H1 (cell line): ENCODE data around the gene EXOC2. TPM values are rescaled to one million over a fixed set of nuclear protein-coding genes. Genes with fewer than 3 reads are reported as not detected.

Source experiments
- CTCF ChIA-PET: fragments of 300-600 bp; sonication (Branson Sonifier 250); formaldehyde crosslinking; loops from one replicate; lab custom pipeline; 2021; ENCODE audit not compliant: partially characterized antibody; lab: Charles Lee
- POLR2A ChIA-PET: fragments of 300-600 bp; sonication (Branson Sonifier 250); formaldehyde crosslinking; loops from one replicate; lab custom pipeline; 2021; ENCODE audit warnings: inconsistent platforms; ENCODE audit not compliant: partially characterized antibody; lab: Charles Lee
- DNase-seq, 2 experiments: peaks; one replicate each; pipeline versions ENCODE4 v3.0.0 to v3.0.0-alpha.2; 2010 to 2022; ENCODE audit warnings: low spot score in 2 of 2, low read depth in 1 of 2, mixed read lengths in 1 of 2
- FAIRE-seq: peaks from 2 replicates; lab custom pipeline; 2011; peaks lifted over from hg19 to GRCh38; lab: Jason Lieb, UNC
- H2AFZ ChIP-seq: 2 replicates; pipeline ENCODE4 v1.8.1; 2012; ENCODE audit warnings: low read length, inconsistent platforms
- H2AK5ac ChIP-seq: 2 replicates; pipeline ENCODE4 v1.6.1; 2013; ENCODE audit warnings: low read depth, low read length
- H2BK120ac ChIP-seq: replicated peaks from 2 replicates; pipeline ENCODE3; 2013; ENCODE audit warnings: low read depth, low read length, inconsistent platforms
- H2BK12ac ChIP-seq: 2 replicates; pipeline ENCODE4 v1.6.1; 2013; ENCODE audit warnings: low read depth, low read length
- H2BK15ac ChIP-seq: 2 replicates; pipeline ENCODE4 v1.6.1; 2013; ENCODE audit warnings: low read length
- H2BK20ac ChIP-seq: 2 replicates; pipeline ENCODE4 v1.6.1; 2013; ENCODE audit warnings: low read length
- H2BK5ac ChIP-seq: 2 replicates; pipeline ENCODE4 v1.6.1; 2013; ENCODE audit warnings: low read depth, low read length
- H3K14ac ChIP-seq: 2 replicates; pipeline ENCODE4 v1.6.1; 2013; ENCODE audit warnings: inconsistent platforms; ENCODE audit not compliant: insufficient read length
- H3K18ac ChIP-seq: 2 replicates; pipeline ENCODE4 v1.6.1; 2013; ENCODE audit warnings: low read length; ENCODE audit errors: extremely low read depth
- H3K23ac ChIP-seq: 2 replicates; pipeline ENCODE4 v1.6.1; 2013; ENCODE audit warnings: inconsistent platforms; ENCODE audit not compliant: insufficient read length
- H3K23me2 ChIP-seq: 2 replicates; pipeline ENCODE4 v1.6.1; 2013; ENCODE audit warnings: low read depth, low read length
- H3K27ac ChIP-seq: 2 replicates; pipeline ENCODE4 v1.6.1; 2011; ENCODE audit warnings: low read depth, low read length, inconsistent platforms
- H3K27me3 ChIP-seq, 4 experiments: replicated peaks in 1 of 4; 1 replicate in 1 of 4; 2 replicates in 3 of 4; pipeline versions ENCODE4 v1.6.1 to v1.8.1; 2011 to 2013; ENCODE audit warnings: low read length in 3 of 4, mild to moderate bottlenecking in 3 of 4, inconsistent platforms in 2 of 4, mixed read lengths in 2 of 4, moderate library complexity in 1 of 4; ENCODE audit not compliant: control insufficient read depth in 3 of 4, insufficient read depth in 3 of 4; ENCODE audit errors: extremely low read depth in 1 of 4
- H3K36me3 ChIP-seq, 4 experiments: 2 replicates each; pipeline versions ENCODE4 v1.6.1 to v1.8.1; 2011 to 2013; ENCODE audit warnings: mild to moderate bottlenecking in 4 of 4, low read length in 3 of 4, moderate library complexity in 2 of 4, control low read depth in 1 of 4, inconsistent platforms in 1 of 4; ENCODE audit not compliant: insufficient read depth in 4 of 4, control insufficient read depth in 2 of 4
- H3K4ac ChIP-seq: replicated peaks from 2 replicates; pipeline ENCODE3; 2013; ENCODE audit warnings: low read length, low read depth, mixed read lengths, inconsistent platforms; ENCODE audit not compliant: insufficient read length
- H3K4me1 ChIP-seq, 4 experiments: replicated peaks in 1 of 4; 1 replicate in 1 of 4; 2 replicates in 3 of 4; pipeline versions ENCODE4 v1.6.1 to v1.8.1; 2011 to 2013; ENCODE audit warnings: low read length in 3 of 4, inconsistent platforms in 2 of 4, mixed read lengths in 1 of 4; ENCODE audit not compliant: insufficient read depth in 4 of 4, control insufficient read depth in 3 of 4
- H3K4me2 ChIP-seq, 2 experiments: 2 replicates each; pipeline versions ENCODE4 v1.6.1 to v1.8.1; 2011 to 2013; ENCODE audit warnings: low read depth in 2 of 2, low read length in 2 of 2, control low read depth in 1 of 2, inconsistent platforms in 1 of 2, mild to moderate bottlenecking in 1 of 2; ENCODE audit not compliant: insufficient read depth in 1 of 2
- H3K4me3 ChIP-seq, 4 experiments: fragments of 200-600, 300-600 bp in 1 of 4; sonication (generic), shearing (Covaris generic), sonication (Bioruptor Twin) in 1 of 4; 2 replicates each; pipeline versions ENCODE4 v1.5.1 to v1.8.1; 2011 to 2016; ENCODE audit warnings: low read length in 4 of 4, low read depth in 3 of 4, control low read depth in 2 of 4, inconsistent platforms in 2 of 4, mild to moderate bottlenecking in 2 of 4, mixed read lengths in 1 of 4, moderate library complexity in 1 of 4; ENCODE audit not compliant: insufficient read depth in 2 of 4; ENCODE audit errors: extremely low read depth in 1 of 4
- H3K56ac ChIP-seq: replicated peaks from 2 replicates; pipeline ENCODE3; 2013; ENCODE audit warnings: low read depth, mild to moderate bottlenecking, mixed read lengths, low read length, inconsistent platforms; ENCODE audit not compliant: insufficient read length
- H3K79me1 ChIP-seq: 2 replicates; pipeline ENCODE4 v1.6.1; 2013; ENCODE audit warnings: low read depth, low read length, control low read depth
- H3K79me2 ChIP-seq, 2 experiments: 2 replicates each; pipeline versions ENCODE4 v1.6.1 to v1.8.1; 2012 to 2013; ENCODE audit warnings: low read length in 2 of 2, mild to moderate bottlenecking in 2 of 2, inconsistent platforms in 1 of 2; ENCODE audit not compliant: insufficient read depth in 2 of 2, control insufficient read depth in 1 of 2
- H3K9ac ChIP-seq, 4 experiments: replicated peaks in 1 of 4; 1 replicate in 1 of 4; 2 replicates in 3 of 4; pipeline versions ENCODE4 v1.6.1 to v1.8.1; 2011 to 2013; ENCODE audit warnings: low read depth in 3 of 4, low read length in 3 of 4, control low read depth in 2 of 4, mild to moderate bottlenecking in 2 of 4, moderate library complexity in 2 of 4, inconsistent platforms in 1 of 4; ENCODE audit errors: extremely low read depth in 1 of 4
- H3K9me3 ChIP-seq, 2 experiments: 2 replicates each; pipeline versions ENCODE4 v1.6.1 to v1.8.1; 2012 to 2013; ENCODE audit warnings: mild to moderate bottlenecking in 2 of 2, moderate library complexity in 2 of 2, control low read depth in 1 of 2, inconsistent platforms in 1 of 2, low read depth in 1 of 2, low read length in 1 of 2, mixed read lengths in 1 of 2; ENCODE audit not compliant: insufficient read depth in 2 of 2
- H4K20me1 ChIP-seq, 2 experiments: replicated peaks in 1 of 2; 2 replicates each; pipeline versions ENCODE3 to v1.8.1; 2011 to 2013; ENCODE audit warnings: inconsistent platforms in 2 of 2, low read length in 2 of 2, mild to moderate bottlenecking in 1 of 2; ENCODE audit not compliant: insufficient read depth in 2 of 2, control insufficient read depth in 1 of 2
- H4K5ac ChIP-seq: 2 replicates; pipeline ENCODE4 v1.6.1; 2013; ENCODE audit warnings: low read length, low read depth, mixed read lengths, inconsistent platforms; ENCODE audit not compliant: insufficient read length
- H4K8ac ChIP-seq: 2 replicates; pipeline ENCODE4 v1.8.0; 2013; ENCODE audit warnings: mild to moderate bottlenecking, moderate library complexity, low read length, inconsistent platforms; ENCODE audit not compliant: insufficient read depth; ENCODE audit errors: extremely low read depth
- H4K91ac ChIP-seq: replicated peaks from 2 replicates; pipeline ENCODE3; 2013; ENCODE audit warnings: low read length, mixed read lengths, inconsistent platforms; ENCODE audit not compliant: insufficient read length
- KDM5A ChIP-seq: fragments of 200-600 bp; IDR thresholded peaks from 2 replicates; pipeline ENCODE4 v1.7.1; 2012; ENCODE audit warnings: mild to moderate bottlenecking, low read length, inconsistent platforms, mixed read lengths
- WGBS, 2 experiments: shearing (Covaris generic) in 1 of 2; methylation state at CpG; one replicate each; pipeline versions ENCODE4 v1.1.6 to v1.1.7; 2013 to 2015; ENCODE audit warnings: low lambda C conversion rate in 2 of 2, mixed read lengths in 2 of 2, inconsistent platforms in 1 of 2, low coverage in 1 of 2, missing lambda C conversion rate in 1 of 2; ENCODE audit not compliant: insufficient replicate concordance in 2 of 2, insufficient coverage in 1 of 2, insufficient read length in 1 of 2; ENCODE audit errors: extremely low coverage in 1 of 2, missing lambda C conversion rate in 1 of 2; 5-methylcytosine and 5-hydroxymethylcytosine counted together
- polyA plus RNA-seq, 7 experiments: library from polyadenylated mRNA; depleted of rRNA in 3 of 7; stranded (reverse) in 5 of 7; unstranded in 2 of 7; fragments of >200 nt in 5 of 7; fragments of 200-250 nt in 2 of 7; gene quantifications; 1 replicate in 5 of 7; 2 replicates in 1 of 7; 4 replicates in 1 of 7; pipeline versions ENCODE4 v1.2.1 to v1.2.3, GENCODE V29; 2011 to 2013; ENCODE audit warnings: missing spikeins in 2 of 7, mixed read lengths in 2 of 7
- total RNA-seq: library from RNA; stranded (reverse); fragmentation: NEBNext Ultra II Directional; extraction: Animal tissue kit (Norgen Biotek cat#: 25700); gene quantifications from 2 replicates; pipeline ENCODE4 v1.2.1, GENCODE V29; 2021

Gene EXOC2
- total and polyA plus RNA-seq, 2 of the 8 experiments (the other 6 are each of a cell fraction or from before 2014, with no cell fraction given), result 25.5 to 44.4 TPM

DNA sequence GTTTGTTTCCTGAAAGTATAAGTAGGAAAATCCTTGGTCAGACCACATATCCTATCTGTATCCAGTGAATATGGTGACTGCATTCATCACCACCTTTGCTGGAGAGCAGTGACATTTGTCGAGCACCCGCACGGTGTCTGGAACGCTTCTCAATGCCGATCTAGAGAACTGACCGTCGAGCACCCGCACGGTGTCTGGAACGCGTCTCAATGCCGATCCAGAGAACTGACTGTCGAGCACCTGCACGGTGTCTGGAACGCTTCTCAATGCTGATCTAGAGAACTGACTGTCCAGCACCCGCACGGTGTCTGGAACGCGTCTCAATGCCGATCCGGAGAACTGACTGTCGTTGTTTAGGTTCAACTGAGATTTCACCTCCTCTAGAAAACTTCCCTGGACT, 103.8 kb downstream of the EXOC2 start:
- no peak overlapping the region for H3K4ac ChIP-seq
- 93% methylated on average over 22 of the region's 22 CpGs; no CpG with 5 or more reads in 1 of the 2 experiments for WGBS, 2 experiments

More for the DNA sequence above, 103.8 kb downstream of the EXOC2 start:
- H4K5ac ChIP-seq, result no peak overlapping the region
- no peak overlapping the region for H4K8ac ChIP-seq
- no peaks in the 10 kb centered on the region for H3K79me2 ChIP-seq
- peaks cover 6 to 15% (median 13%) of the 10 kb centered on the region in 4 experiments; a peak in 6 of 8 replicates for H3K36me3 ChIP-seq
- peaks cover 2 to 7% of the 10 kb centered on the region in 2 experiments for H4K20me1 ChIP-seq
- no peak overlapping the region for H2BK120ac ChIP-seq
- H2AFZ ChIP-seq, result no peak overlapping the region
- CTCF ChIA-PET, result no interaction called here
- no peak overlapping the region for H3K23ac ChIP-seq
- POLR2A ChIA-PET, result no interaction called here
- no peak overlapping the region for H3K56ac ChIP-seq
- no peak overlapping the region for H2BK12ac ChIP-seq
- no peak overlapping the region for H3K4me3 ChIP-seq
- peaks cover 2 to 7% (median 6%) of the 10 kb centered on the region in 4 experiments; a peak in 6 of 7 replicates for H3K4me1 ChIP-seq
- TF ChIP-seq KDM5A, result no peak
- FAIRE-seq (no peak), DNase-seq (no peak)
- H2BK5ac ChIP-seq, result no peak overlapping the region
- no peaks in the 10 kb centered on the region for H3K9me3 ChIP-seq
- H3K27ac ChIP-seq, result no peak overlapping the region
- no peak overlapping the region for H2BK20ac ChIP-seq
- no peak overlapping the region for H4K91ac ChIP-seq
- no peak overlapping the region for H3K14ac ChIP-seq
- no peak overlapping the region for H3K18ac ChIP-seq
- no peaks in the 10 kb centered on the region for H3K23me2 ChIP-seq
- no peak overlapping the region for H3K4me2 ChIP-seq
- H2AK5ac ChIP-seq, result no peak overlapping the region
- H3K27me3 ChIP-seq, result no peaks in the 10 kb centered on the region
- no peak overlapping the region for H2BK15ac ChIP-seq
- peaks cover 3% of the 10 kb centered on the region; the same call in 1 of the 2 replicates for H3K79me1 ChIP-seq
- H3K9ac ChIP-seq, result no peak overlapping the region; a peak in 1 of 7 replicates
